ENCODE data around the gene MALSU1.

MALSU1 gene

GRCh38 chr7:23268746-23269145 lies 30.4 kb upstream of the MALSU1 start:
- H3K36me3 ChIP-seq (ENCODE audit: control insufficient read depth, insufficient read depth, low read length): no peaks in the 10 kb centered on the region
- 87 to 89% methylated on average over 4 of the region's 4 CpGs for WGBS, 2 experiments
- no peaks in the 10 kb centered on the region for H3K27me3 ChIP-seq (ENCODE audit: control insufficient read depth, insufficient read depth, low read length, poor library complexity, severe bottlenecking)
- no peak overlapping the region for H3K4me3 ChIP-seq (ENCODE audit: insufficient read depth, low read depth, low read length)
- H3K9me3 ChIP-seq (ENCODE audit: control insufficient read depth, low read length): no peaks in the 10 kb centered on the region
- no peak overlapping the region for H3K27ac ChIP-seq (ENCODE audit: insufficient read depth, low read depth, low read length, poor library complexity, severe bottlenecking)
- no peaks in the 10 kb centered on the region for H3K4me1 ChIP-seq (ENCODE audit: control insufficient read depth, insufficient read depth, low read length)

- Histone ChIP-seq H3K27me3 (ENCODE audit: control insufficient read depth, insufficient read depth, low read length, poor library complexity, severe bottlenecking) (no peaks in the 10 kb centered on the region), H3K9me3 (ENCODE audit: control insufficient read depth, low read length) (no peaks in the 10 kb centered on the region), H3K27ac (ENCODE audit: insufficient read depth, low read depth, low read length, poor library complexity, severe bottlenecking) (no peak overlapping the region), H3K36me3 (ENCODE audit: control insufficient read depth, insufficient read depth, low read length) (no peaks in the 10 kb centered on the region), H3K4me1 (ENCODE audit: control insufficient read depth, insufficient read depth, low read length) (no peaks in the 10 kb centered on the region), H3K4me3 (ENCODE audit: insufficient read depth, low read depth, low read length) (no peak overlapping the region)
- 93 to 95% methylated on average over 1 to 2 of the region's 2 CpGs for WGBS, 2 experiments
These were observed 26.9 kb upstream of the MALSU1 start for GRCh38 chr7:23272275-23272674.

- no peaks in the 10 kb centered on the region for H3K9me3 ChIP-seq (ENCODE audit: control insufficient read depth, low read length)
- 22 to 27% methylated on average over 9 to 11 of the region's 11 CpGs for WGBS, 2 experiments
- no peak overlapping the region for H3K4me3 ChIP-seq (ENCODE audit: insufficient read depth, low read depth, low read length)
- no peaks in the 10 kb centered on the region for H3K4me1 ChIP-seq (ENCODE audit: control insufficient read depth, insufficient read depth, low read length)
- no peak overlapping the region for H3K27ac ChIP-seq (ENCODE audit: insufficient read depth, low read depth, low read length, poor library complexity, severe bottlenecking)
- H3K36me3 ChIP-seq (ENCODE audit: control insufficient read depth, insufficient read depth, low read length): no peaks in the 10 kb centered on the region
- no peaks in the 10 kb centered on the region for H3K27me3 ChIP-seq (ENCODE audit: control insufficient read depth, insufficient read depth, low read length, poor library complexity, severe bottlenecking)
These were observed 26.0 kb upstream of the MALSU1 start for GRCh38 chr7:23273141-23273599.

GRCh38 chr7:23275912-23276311 lies 23.2 kb upstream of the MALSU1 start:
- H3K9me3 ChIP-seq (ENCODE audit: control insufficient read depth, low read length): no peaks in the 10 kb centered on the region
- no peak overlapping the region for H3K27ac ChIP-seq (ENCODE audit: insufficient read depth, low read depth, low read length, poor library complexity, severe bottlenecking)
- no peaks in the 10 kb centered on the region for H3K4me1 ChIP-seq (ENCODE audit: control insufficient read depth, insufficient read depth, low read length)
- no peaks in the 10 kb centered on the region for H3K27me3 ChIP-seq (ENCODE audit: control insufficient read depth, insufficient read depth, low read length, poor library complexity, severe bottlenecking)
- H3K4me3 ChIP-seq (ENCODE audit: insufficient read depth, low read depth, low read length): no peak overlapping the region
- 92 to 94% methylated on average over 5 of the region's 5 CpGs for WGBS, 2 experiments
- H3K36me3 ChIP-seq (ENCODE audit: control insufficient read depth, insufficient read depth, low read length): no peaks in the 10 kb centered on the region

GRCh38 chr7:23276376-23276775 lies 22.8 kb upstream of the MALSU1 start:
- Histone ChIP-seq H3K36me3 (ENCODE audit: control insufficient read depth, insufficient read depth, low read length) (no peaks in the 10 kb centered on the region), H3K4me3 (ENCODE audit: insufficient read depth, low read depth, low read length) (no peak overlapping the region), H3K27me3 (ENCODE audit: control insufficient read depth, insufficient read depth, low read length, poor library complexity, severe bottlenecking) (no peaks in the 10 kb centered on the region), H3K4me1 (ENCODE audit: control insufficient read depth, insufficient read depth, low read length) (no peaks in the 10 kb centered on the region), H3K9me3 (ENCODE audit: control insufficient read depth, low read length) (no peaks in the 10 kb centered on the region), H3K27ac (ENCODE audit: insufficient read depth, low read depth, low read length, poor library complexity, severe bottlenecking) (no peak overlapping the region)
- 77 to 85% methylated on average over 5 of the region's 5 CpGs for WGBS, 2 experiments

GRCh38 chr7:23276947-23277346 lies 22.2 kb upstream of the MALSU1 start:
- Histone ChIP-seq H3K27me3 (ENCODE audit: control insufficient read depth, insufficient read depth, low read length, poor library complexity, severe bottlenecking) (no peaks in the 10 kb centered on the region), H3K9me3 (ENCODE audit: control insufficient read depth, low read length) (no peaks in the 10 kb centered on the region), H3K4me3 (ENCODE audit: insufficient read depth, low read depth, low read length) (no peak overlapping the region), H3K27ac (ENCODE audit: insufficient read depth, low read depth, low read length, poor library complexity, severe bottlenecking) (no peak overlapping the region), H3K36me3 (ENCODE audit: control insufficient read depth, insufficient read depth, low read length) (no peaks in the 10 kb centered on the region), H3K4me1 (ENCODE audit: control insufficient read depth, insufficient read depth, low read length) (no peaks in the 10 kb centered on the region)
- 94 to 95% methylated on average over 3 of the region's 3 CpGs for WGBS, 2 experiments

GRCh38 chr7:23277359-23277989 lies 21.7 kb upstream of the MALSU1 start:
- Histone ChIP-seq H3K4me1 (ENCODE audit: control insufficient read depth, insufficient read depth, low read length) (no peaks in the 10 kb centered on the region), H3K4me3 (ENCODE audit: insufficient read depth, low read depth, low read length) (no peak overlapping the region), H3K9me3 (ENCODE audit: control insufficient read depth, low read length) (no peaks in the 10 kb centered on the region), H3K36me3 (ENCODE audit: control insufficient read depth, insufficient read depth, low read length) (no peaks in the 10 kb centered on the region), H3K27ac (ENCODE audit: insufficient read depth, low read depth, low read length, poor library complexity, severe bottlenecking) (no peak overlapping the region), H3K27me3 (ENCODE audit: control insufficient read depth, insufficient read depth, low read length, poor library complexity, severe bottlenecking) (no peaks in the 10 kb centered on the region)
- WGBS, 2 experiments: 43 to 47% methylated on average over 6 of the region's 6 CpGs

GRCh38 chr7:23279819-23280525 lies 19.2 kb upstream of the MALSU1 start:
- Histone ChIP-seq H3K36me3 (ENCODE audit: control insufficient read depth, insufficient read depth, low read length) (no peaks in the 10 kb centered on the region), H3K27ac (ENCODE audit: insufficient read depth, low read depth, low read length, poor library complexity, severe bottlenecking) (no peak overlapping the region), H3K9me3 (ENCODE audit: control insufficient read depth, low read length) (no peaks in the 10 kb centered on the region), H3K4me1 (ENCODE audit: control insufficient read depth, insufficient read depth, low read length) (no peaks in the 10 kb centered on the region), H3K4me3 (ENCODE audit: insufficient read depth, low read depth, low read length) (no peak overlapping the region), H3K27me3 (ENCODE audit: control insufficient read depth, insufficient read depth, low read length, poor library complexity, severe bottlenecking) (no peaks in the 10 kb centered on the region)
- WGBS, 2 experiments: 93 to 100% methylated on average over 1 to 2 of the region's 2 CpGs

GRCh38 chr7:23283086-23283485 lies 16.1 kb upstream of the MALSU1 start:
- Histone ChIP-seq H3K27ac (ENCODE audit: insufficient read depth, low read depth, low read length, poor library complexity, severe bottlenecking) (no peak overlapping the region), H3K27me3 (ENCODE audit: control insufficient read depth, insufficient read depth, low read length, poor library complexity, severe bottlenecking) (no peaks in the 10 kb centered on the region), H3K9me3 (ENCODE audit: control insufficient read depth, low read length) (no peaks in the 10 kb centered on the region), H3K36me3 (ENCODE audit: control insufficient read depth, insufficient read depth, low read length) (no peaks in the 10 kb centered on the region), H3K4me3 (ENCODE audit: insufficient read depth, low read depth, low read length) (no peak overlapping the region), H3K4me1 (ENCODE audit: control insufficient read depth, insufficient read depth, low read length) (no peaks in the 10 kb centered on the region)
- 95 to 98% methylated on average over 4 of the region's 4 CpGs for WGBS, 2 experiments

GRCh38 chr7:23284871-23285270 lies 14.3 kb upstream of the MALSU1 start:
- H3K36me3 ChIP-seq (ENCODE audit: control insufficient read depth, insufficient read depth, low read length): no peaks in the 10 kb centered on the region
- no peak overlapping the region for H3K4me3 ChIP-seq (ENCODE audit: insufficient read depth, low read depth, low read length)
- H3K27ac ChIP-seq (ENCODE audit: insufficient read depth, low read depth, low read length, poor library complexity, severe bottlenecking): no peak overlapping the region
- no peaks in the 10 kb centered on the region for H3K9me3 ChIP-seq (ENCODE audit: control insufficient read depth, low read length)
- no peaks in the 10 kb centered on the region for H3K4me1 ChIP-seq (ENCODE audit: control insufficient read depth, insufficient read depth, low read length)
- 95 to 97% methylated on average over 2 of the region's 2 CpGs for WGBS, 2 experiments
- H3K27me3 ChIP-seq (ENCODE audit: control insufficient read depth, insufficient read depth, low read length, poor library complexity, severe bottlenecking): no peaks in the 10 kb centered on the region

Measured in ectodermal cell (in vitro differentiated cells).